Lung (tissue), 12 donors: ENCODE data around the gene DDX39B. TPM values are rescaled to one million over a fixed set of nuclear protein-coding genes. Genes with fewer than 3 reads are reported as not detected.

Experiments
- ATAC-seq: fragments of 200-7000 bp; cut with Tn5 transposase; one replicate; pipeline ENCODE4 v1.9.1; 2020; ENCODE audit warnings: moderate number of reproducible peaks; ENCODE audit not compliant: insufficient read depth, low FRiP score
- DNase-seq, 3 donors: peaks; one replicate each; pipeline ENCODE4 v3.0.0-alpha.2; 2013 to 2017
- H3K27ac ChIP-seq, 2 donors: one replicate each; pipeline ENCODE4 v1.5.1; 2013; ENCODE audit warnings: mild to moderate bottlenecking in 2 of 2, moderate library complexity in 2 of 2, control low read depth in 1 of 2, inconsistent platforms in 1 of 2, low read depth in 1 of 2, low read length in 1 of 2
- H3K27me3 ChIP-seq, 3 donors: one replicate each; pipeline ENCODE4 v1.5.1; 2013; ENCODE audit warnings: low read length in 2 of 3; ENCODE audit not compliant: control insufficient read depth in 3 of 3, insufficient read depth in 3 of 3
- H3K36me3 ChIP-seq, 4 donors: one replicate each; pipeline ENCODE4 v1.5.1; 2013; ENCODE audit warnings: low read length in 4 of 4, mild to moderate bottlenecking in 1 of 4, moderate library complexity in 1 of 4; ENCODE audit not compliant: control insufficient read depth in 4 of 4, insufficient read depth in 4 of 4
- H3K4me1 ChIP-seq, 5 donors: one replicate each; pipeline ENCODE4 v1.5.1; 2013; ENCODE audit warnings: low read length in 5 of 5, mild to moderate bottlenecking in 2 of 5, moderate library complexity in 1 of 5; ENCODE audit not compliant: control insufficient read depth in 5 of 5, insufficient read depth in 5 of 5
- H3K4me3 ChIP-seq: one replicate; pipeline ENCODE4 v1.5.1; 2013; ENCODE audit warnings: mild to moderate bottlenecking, control low read depth, moderate library complexity
- H3K9ac ChIP-seq, 2 donors: one replicate each; pipeline ENCODE4 v1.5.1; 2013; ENCODE audit warnings: low read length in 2 of 2, control low read depth in 1 of 2; ENCODE audit not compliant: insufficient read depth in 1 of 2
- H3K9me3 ChIP-seq, 4 donors: one replicate each; pipeline ENCODE4 v1.5.1; 2013; ENCODE audit warnings: low read length in 3 of 4, mild to moderate bottlenecking in 1 of 4, moderate library complexity in 1 of 4; ENCODE audit not compliant: control insufficient read depth in 4 of 4, insufficient read depth in 3 of 4
- CTCF ChIP-seq: IDR thresholded peaks from 2 replicates; pipeline ENCODE4 v1.5.1; 2012; ENCODE audit warnings: mild to moderate bottlenecking; ENCODE audit errors: control extremely low read depth, extremely low read depth
- WGBS, 2 donors: extraction: QIAGEN DNeasy Blood & Tissue Kit; methylation state at CpG; one replicate each; pipeline ENCODE4 v1.1.7; 2013; 5-methylcytosine and 5-hydroxymethylcytosine counted together
- polyA plus RNA-seq, 2 donors: library from polyadenylated mRNA; stranded (reverse); fragments of 200-250 nt; gene quantifications; one replicate each; pipeline ENCODE4 v1.2.1, GENCODE V29; 2013
- total RNA-seq, 2 donors: library from RNA; depleted of rRNA in 1 of 2; stranded (reverse); fragments of >200 nt in 1 of 2; gene quantifications; one replicate each; pipeline ENCODE4 v1.2.1, GENCODE V29; 2014 to 2021
- donor health status: control.
- donor health status: control.
- donor health status: Bipolar disorder and iron deficiency.
- donor health status: healthy.
- donor health status: DM: yes; HTN: yes; CAD: no.

DDX39B gene
- total and polyA plus RNA-seq, 4 donors, result 316 to 418 (median 336) TPM

- peaks cover 5 to 33% (median 26%) of the 10 kb centered on the region in 4 donors for H3K36me3 ChIP-seq
- no peak for ATAC-seq
Measured at GRCh38 chr6:31528307-31528777, 13.5 kb downstream of the DDX39B start.

GRCh38 chr6:31525932-31526591 lies 15.7 kb downstream of the DDX39B start:
- DNase-seq, result no peak
- Histone ChIP-seq H3K4me1 (peaks cover 0 to 6% (median 0%) of the 10 kb centered on the region in 5 donors), H3K27ac (peak overlapping the region in 1 of 2 donors; percentile 79), H3K9me3 (peaks cover 0 to 1% (median 0%) of the 10 kb centered on the region in 4 donors), H3K36me3 (peaks cover 0 to 14% (median 9%) of the 10 kb centered on the region in 4 donors), H3K9ac (no peak overlapping the region), H3K4me3 (no peak overlapping the region), H3K27me3 (no peaks in the 10 kb centered on the region)
- no peak for TF ChIP-seq CTCF
- 58 to 82% methylated on average over 4 of the region's 4 CpGs for WGBS, 2 donors
- no peak for ATAC-seq

More at GRCh38 chr6:31528307-31528777, 13.5 kb downstream of the DDX39B start:
- Histone ChIP-seq H3K4me3 (no peak overlapping the region), H3K9ac (no peak overlapping the region), H3K27ac (no peak overlapping the region), H3K27me3 (no peaks in the 10 kb centered on the region), H3K4me1 (peaks cover 0 to 6% (median 3%) of the 10 kb centered on the region in 5 donors), H3K9me3 (peaks cover 0 to 1% (median 0%) of the 10 kb centered on the region in 4 donors)
- no peak for DNase-seq
- 91 to 93% methylated on average over 4 of the region's 4 CpGs for WGBS, 2 donors
- TF ChIP-seq CTCF, result no peak

- Histone ChIP-seq H3K9ac (no peak overlapping the region), H3K4me1 (peaks cover 0 to 6% (median 0%) of the 10 kb centered on the region in 5 donors), H3K36me3 (peaks cover 0 to 10% (median 4%) of the 10 kb centered on the region in 4 donors), H3K4me3 (no peak overlapping the region), H3K9me3 (peaks cover 0 to 1% (median 0%) of the 10 kb centered on the region in 4 donors), H3K27ac (peak overlapping the region in 1 of 2 donors; percentile 79), H3K27me3 (no peaks in the 10 kb centered on the region)
- no peak for DNase-seq
- no peak for ATAC-seq
- TF ChIP-seq CTCF, result no peak
- 63 to 75% methylated on average over 8 of the region's 8 CpGs for WGBS, 2 donors
Measured at GRCh38 chr6:31525553-31525931, 16.3 kb downstream of the DDX39B start.
